Stimulated activated effector memory CD8-positive, alpha-beta T cell treated with anti-CD3 and anti-CD28 coated beads, Interleukin-12 subunit alpha, Interleukin-12 subunit beta, amount 100 ng/mL, for 72 hours (primary cell): Measurements from ENCODE around the gene PLSCR2.
"Not testable (repeated sequence)": the region's sequence is repeated elsewhere in the genome, so short reads cannot be mapped to it uniquely, and the experiment has no call there.

Source experiments
- ATAC-seq: fragments of 150-1000 bp; cut with Tn5 transposase; 2 replicates; pipeline ENCODE4 v1.10.0; 2021
- DNase-seq, 2 donors: peaks; one replicate each; pipeline ENCODE4 v3.0.0; 2021 to 2022; ENCODE audit warnings: low spot score in 2 of 2
- H3K27ac Mint-ChIP-seq: one replicate; pipeline ENCODE4 v1.8.0; 2022; ENCODE audit warnings: mild to moderate bottlenecking, mixed read lengths
- H3K36me3 Mint-ChIP-seq: one replicate; pipeline ENCODE4 v1.8.0; 2022; ENCODE audit warnings: mild to moderate bottlenecking, mixed read lengths
- H3K4me1 Mint-ChIP-seq: one replicate; pipeline ENCODE4 v1.8.0; 2022; ENCODE audit warnings: mixed read lengths
- H3K4me3 Mint-ChIP-seq: one replicate; pipeline ENCODE4 v1.8.0; 2022; ENCODE audit warnings: mild to moderate bottlenecking, mixed read lengths
- H3K9me3 Mint-ChIP-seq: one replicate; pipeline ENCODE4 v1.8.0; 2022; ENCODE audit warnings: mixed read lengths

Gene PLSCR2

GRCh38 chr3:146497145-146497843 lies 27.9 kb upstream of the PLSCR2 start:
- H3K4me3 Mint-ChIP-seq, result not testable (repeated sequence)

GRCh38 chr3:146496726-146497125 lies 27.4 kb upstream of the PLSCR2 start:
- Mint-ChIP-seq H3K9me3 (peaks cover 5% of the 10 kb centered on the region), H3K36me3 (no peaks in the 10 kb centered on the region), H3K27ac (no peak overlapping the region), H3K4me1 (peaks cover 11% of the 10 kb centered on the region), H3K4me3 (no peak overlapping the region)
- ATAC-seq (no peak), DNase-seq (no peak)

More at GRCh38 chr3:146497145-146497843, 27.9 kb upstream of the PLSCR2 start:
- H3K4me1 Mint-ChIP-seq, result peaks cover 11% of the 10 kb centered on the region
- H3K36me3 Mint-ChIP-seq, H3K9me3 Mint-ChIP-seq, DNase-seq, ATAC-seq, H3K27ac Mint-ChIP-seq: not testable (repeated sequence)

GRCh38 chr3:146496251-146496650 lies 26.9 kb upstream of the PLSCR2 start:
- DNase-seq (no peak), ATAC-seq (no peak)
- Mint-ChIP-seq H3K4me3 (no peak overlapping the region), H3K9me3 (peaks cover 5% of the 10 kb centered on the region), H3K27ac (no peak overlapping the region), H3K36me3 (no peaks in the 10 kb centered on the region), H3K4me1 (peaks cover 11% of the 10 kb centered on the region)

- H3K4me3 Mint-ChIP-seq, result no peak overlapping the region
- ATAC-seq (no peak), DNase-seq (no peak)
- H3K27ac Mint-ChIP-seq, result no peak overlapping the region
- peaks cover 11% of the 10 kb centered on the region for H3K4me1 Mint-ChIP-seq
- H3K9me3 Mint-ChIP-seq, result peaks cover 16% of the 10 kb centered on the region
- no peaks in the 10 kb centered on the region for H3K36me3 Mint-ChIP-seq
Observed at GRCh38 chr3:146493761-146494160, 24.4 kb upstream of the PLSCR2 start.

- no peak for ATAC-seq
- Mint-ChIP-seq H3K27ac (no peak overlapping the region), H3K4me1 (peaks cover 9% of the 10 kb centered on the region), H3K4me3 (no peak overlapping the region), H3K36me3 (no peaks in the 10 kb centered on the region), H3K9me3 (peaks cover 17% of the 10 kb centered on the region)
- DNase-seq, result no peak
Observed at GRCh38 chr3:146493221-146493620, 23.9 kb upstream of the PLSCR2 start.

GRCh38 chr3:146491303-146491702 lies 21.9 kb upstream of the PLSCR2 start:
- Mint-ChIP-seq H3K9me3 (peaks cover 17% of the 10 kb centered on the region), H3K27ac (no peak overlapping the region), H3K4me3 (no peak overlapping the region), H3K36me3 (no peaks in the 10 kb centered on the region), H3K4me1 (no peaks in the 10 kb centered on the region)
- ATAC-seq (no peak), DNase-seq (no peak)

GRCh38 chr3:146485297-146485696 lies 15.9 kb upstream of the PLSCR2 start:
- Mint-ChIP-seq H3K4me3 (no peak overlapping the region), H3K4me1 (no peaks in the 10 kb centered on the region), H3K36me3 (no peaks in the 10 kb centered on the region), H3K9me3 (peaks cover 21% of the 10 kb centered on the region), H3K27ac (no peak overlapping the region)
- DNase-seq (no peak), ATAC-seq (no peak)

- no peak for DNase-seq
- H3K36me3 Mint-ChIP-seq, result no peaks in the 10 kb centered on the region
- peaks cover 5% of the 10 kb centered on the region for H3K9me3 Mint-ChIP-seq
- no peak overlapping the region for H3K4me3 Mint-ChIP-seq
- no peak overlapping the region for H3K27ac Mint-ChIP-seq
- no peak for ATAC-seq
- no peaks in the 10 kb centered on the region for H3K4me1 Mint-ChIP-seq
Observed at GRCh38 chr3:146476094-146476740, 6.9 kb upstream of the PLSCR2 start.

- not testable (repeated sequence) for H3K4me3 Mint-ChIP-seq, ATAC-seq, H3K36me3 Mint-ChIP-seq, H3K9me3 Mint-ChIP-seq, H3K4me1 Mint-ChIP-seq, DNase-seq, H3K27ac Mint-ChIP-seq
Observed at GRCh38 chr3:146474976-146475375, 5.6 kb upstream of the PLSCR2 start.

- DNase-seq (no peak), ATAC-seq (no peak)
- Mint-ChIP-seq H3K4me3 (no peak overlapping the region), H3K9me3 (no peaks in the 10 kb centered on the region), H3K4me1 (no peaks in the 10 kb centered on the region), H3K27ac (no peak overlapping the region), H3K36me3 (no peaks in the 10 kb centered on the region)
Observed at GRCh38 chr3:146473726-146474125, 4.4 kb upstream of the PLSCR2 start.

- no peaks in the 10 kb centered on the region for H3K9me3 Mint-ChIP-seq
- no peaks in the 10 kb centered on the region for H3K36me3 Mint-ChIP-seq
- ATAC-seq (no peak), DNase-seq (no peak)
- H3K4me3 Mint-ChIP-seq, result no peak overlapping the region
- no peak overlapping the region for H3K27ac Mint-ChIP-seq
- H3K4me1 Mint-ChIP-seq, result no peaks in the 10 kb centered on the region
Observed at GRCh38 chr3:146472611-146473010, 3.2 kb upstream of the PLSCR2 start.

GRCh38 chr3:146471012-146471411 lies 1.7 kb upstream of the PLSCR2 start:
- ATAC-seq, result no peak
- DNase-seq, result no peak
- Mint-ChIP-seq H3K9me3 (no peaks in the 10 kb centered on the region), H3K4me1 (no peaks in the 10 kb centered on the region), H3K36me3 (no peaks in the 10 kb centered on the region), H3K27ac (no peak overlapping the region), H3K4me3 (no peak overlapping the region)

GRCh38 chr3:146470425-146470990 lies 1.1 kb upstream of the PLSCR2 start:
- Mint-ChIP-seq H3K36me3 (no peaks in the 10 kb centered on the region), H3K4me3 (peak overlapping the region; percentile 65), H3K27ac (no peak overlapping the region), H3K4me1 (no peaks in the 10 kb centered on the region), H3K9me3 (no peaks in the 10 kb centered on the region)
- no peak for ATAC-seq
- no peak for DNase-seq

- Mint-ChIP-seq H3K27ac (no peak overlapping the region), H3K4me3 (no peak overlapping the region), H3K9me3 (no peaks in the 10 kb centered on the region), H3K36me3 (no peaks in the 10 kb centered on the region), H3K4me1 (no peaks in the 10 kb centered on the region)
- ATAC-seq (no peak), DNase-seq (no peak)
Observed at GRCh38 chr3:146468671-146469149, 651 bp downstream of the PLSCR2 start.

- Mint-ChIP-seq H3K4me3 (no peak overlapping the region), H3K9me3 (no peaks in the 10 kb centered on the region), H3K36me3 (no peaks in the 10 kb centered on the region), H3K4me1 (no peaks in the 10 kb centered on the region), H3K27ac (no peak overlapping the region)
- no peak for DNase-seq
- ATAC-seq, result no peak
Observed at GRCh38 chr3:146468234-146468633, 1.1 kb downstream of the PLSCR2 start.

- Mint-ChIP-seq H3K36me3 (no peaks in the 10 kb centered on the region), H3K4me3 (no peak overlapping the region), H3K9me3 (no peaks in the 10 kb centered on the region), H3K27ac (no peak overlapping the region), H3K4me1 (no peaks in the 10 kb centered on the region)
- DNase-seq, result no peak
- no peak for ATAC-seq
Observed at GRCh38 chr3:146466604-146467003, 2.8 kb downstream of the PLSCR2 start.
